CD4-positive, alpha-beta T cell treated with Interleukin-21 for 1 hour (primary cell): ENCODE data around the gene PARS2.

Source experiments
- DNase-seq: peaks from one replicate; pipeline ENCODE4 v3.0.0-alpha.2; 2020

PARS2 gene

DNA sequence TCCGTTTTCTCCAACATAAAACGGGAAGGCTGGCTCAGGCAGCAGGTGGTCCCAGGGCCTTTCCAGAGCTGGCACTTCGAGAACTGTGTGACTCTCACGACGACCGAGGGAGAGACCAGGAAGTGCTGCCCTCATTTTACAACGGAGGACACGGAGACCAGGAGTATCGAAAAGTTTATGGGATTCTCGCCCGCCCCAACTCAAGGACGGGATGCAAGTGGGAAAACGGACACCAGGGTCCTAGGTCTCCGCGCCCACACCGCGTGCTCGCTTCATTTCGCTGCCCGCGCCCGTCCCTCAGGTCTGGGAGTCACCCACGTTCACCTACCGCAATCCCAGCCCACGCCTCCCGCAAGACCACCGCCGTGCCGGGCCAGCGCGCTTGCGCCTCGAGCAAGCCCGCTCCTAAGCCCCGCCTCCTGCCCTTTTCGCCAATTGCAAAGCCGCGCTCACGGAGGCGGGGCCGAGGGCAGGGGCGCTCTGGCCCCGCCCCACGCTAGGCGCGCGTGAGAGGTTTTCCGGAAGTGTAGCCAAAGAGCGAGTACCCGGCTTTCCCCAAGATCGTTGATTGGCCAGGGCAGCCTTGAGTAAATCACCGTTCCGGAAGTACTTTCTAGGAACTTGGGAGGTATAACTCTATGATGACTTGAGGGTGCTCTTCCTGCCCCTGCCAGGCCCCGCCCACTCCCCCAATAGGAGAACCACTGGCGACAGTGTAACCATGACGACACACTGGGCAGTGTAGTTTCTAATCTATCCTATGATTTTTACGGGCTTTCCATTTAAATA, at the start of gene PARS2:
Gene PARS2, minus strand, starts transcription at position 391 of the 789 bp plus-strand sequence. CDS start 5,362 bp downstream, outside the sequence.
- DNase-seq, result peak; percentile 99

- DNase-seq, result no peak
Observed at GRCh38 chr1:54814126-54814498, 49.8 kb upstream of the PARS2 start.

DNA sequence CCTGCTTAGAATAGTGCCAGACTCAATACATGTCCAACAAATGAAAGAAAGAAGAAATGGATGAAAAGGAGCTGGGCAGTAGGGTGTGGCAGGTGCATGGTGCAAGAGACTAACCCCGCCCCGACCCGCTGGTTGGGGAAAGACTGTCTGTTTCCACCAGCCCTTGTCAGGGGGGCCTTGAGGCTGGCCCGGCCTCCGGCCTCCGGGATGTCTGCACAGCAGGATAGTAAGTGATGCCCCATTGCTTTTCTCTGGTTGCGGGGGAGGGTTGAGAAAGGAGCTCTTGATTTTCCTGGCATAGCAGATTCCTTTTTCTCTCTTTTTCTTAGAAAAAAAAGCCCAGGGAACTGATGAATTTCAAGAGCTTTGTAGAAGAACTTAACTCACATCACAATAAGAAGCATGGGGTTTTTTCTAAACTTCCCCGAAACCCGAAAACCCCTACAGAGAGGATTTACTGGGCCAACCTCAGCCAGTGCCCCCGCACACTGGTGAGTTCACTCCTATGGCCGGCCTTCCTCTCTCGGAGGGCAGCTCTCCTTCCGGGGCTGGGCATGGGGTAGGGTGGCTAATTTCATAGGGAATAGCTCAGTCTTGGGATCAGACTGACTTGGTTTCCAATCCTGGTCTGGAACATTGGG, 49.3 kb upstream of the PARS2 start:
- DNase-seq, result no peak

DNA sequence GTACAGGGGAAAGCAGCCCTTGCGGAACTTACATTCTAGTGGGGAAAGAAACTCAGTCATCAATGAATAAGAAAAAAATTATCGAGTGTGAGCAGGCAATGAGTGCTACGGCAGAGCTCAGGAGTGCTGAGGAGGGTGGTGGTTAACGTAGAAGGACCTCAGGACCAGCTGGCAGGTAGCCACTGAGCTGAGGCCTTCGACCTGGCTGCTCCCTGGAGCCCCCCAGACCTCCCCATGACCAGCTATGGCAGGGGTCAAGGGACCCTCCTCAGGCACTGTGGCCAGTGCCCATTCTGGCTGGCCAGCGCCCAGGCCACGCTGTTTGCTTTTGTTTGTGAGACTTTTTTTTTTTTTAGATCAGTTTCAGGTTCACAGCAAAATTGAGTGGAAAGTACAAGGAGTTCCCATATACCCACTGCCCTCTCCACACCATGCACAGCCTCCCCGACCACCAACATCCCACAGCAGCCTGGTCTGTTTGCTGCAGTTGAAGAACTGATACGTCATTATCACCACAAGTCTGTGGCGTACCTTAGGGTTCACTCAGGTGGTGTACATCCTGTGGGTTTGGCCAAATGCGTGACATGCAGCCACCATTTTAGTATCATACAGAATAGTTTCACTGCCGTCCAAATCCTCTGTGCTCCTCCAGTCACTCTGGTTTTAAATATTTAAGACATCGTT, 48.6 kb upstream of the PARS2 start:
- no peak for DNase-seq

DNA sequence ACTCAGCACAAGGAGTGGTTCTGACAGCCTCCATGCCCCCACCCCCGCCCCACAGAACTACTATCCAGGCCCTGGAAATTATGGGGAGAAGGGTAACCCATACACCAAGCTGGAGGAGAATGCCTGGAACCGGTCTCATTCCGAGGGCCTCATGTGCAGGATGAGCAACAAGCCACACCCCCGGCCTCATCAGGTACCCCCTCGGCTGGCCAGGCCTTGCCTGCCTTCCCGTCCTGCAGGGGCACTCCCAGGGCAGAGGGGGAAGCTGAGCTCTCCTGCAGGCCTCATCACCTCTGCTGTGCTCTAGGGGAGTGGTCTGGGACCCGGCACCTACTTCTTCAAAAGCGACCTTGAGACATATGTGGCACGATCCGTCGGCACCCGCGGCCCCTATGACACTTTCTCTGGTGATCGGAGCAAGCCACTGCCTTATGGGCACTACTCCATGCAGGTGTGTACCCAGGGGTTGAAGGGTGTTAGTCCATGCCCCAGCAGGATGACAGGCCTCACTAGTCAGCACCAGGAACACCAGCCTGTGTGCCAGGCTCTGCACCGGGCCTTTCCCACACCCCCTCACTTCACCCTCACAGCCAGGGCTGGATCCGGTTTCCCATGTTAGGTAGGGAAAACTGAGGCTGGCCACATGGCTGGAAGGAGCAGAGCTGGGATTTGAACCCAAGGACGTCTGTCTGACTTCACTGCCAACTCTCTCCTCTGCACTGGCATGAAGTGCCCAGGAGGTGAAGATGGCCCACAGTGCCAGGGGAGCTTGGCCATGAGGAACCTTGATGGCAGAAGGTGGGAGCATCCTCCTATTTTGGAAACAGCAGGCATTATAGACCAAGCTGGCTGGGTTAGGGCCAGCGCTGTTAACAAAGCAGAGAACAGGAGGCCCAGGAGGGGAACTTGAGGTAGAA, 47.7 kb upstream of the PARS2 start:
- no peak for DNase-seq

- no peak for DNase-seq
Observed at GRCh38 chr1:54811066-54811465, 46.7 kb upstream of the PARS2 start.

DNA sequence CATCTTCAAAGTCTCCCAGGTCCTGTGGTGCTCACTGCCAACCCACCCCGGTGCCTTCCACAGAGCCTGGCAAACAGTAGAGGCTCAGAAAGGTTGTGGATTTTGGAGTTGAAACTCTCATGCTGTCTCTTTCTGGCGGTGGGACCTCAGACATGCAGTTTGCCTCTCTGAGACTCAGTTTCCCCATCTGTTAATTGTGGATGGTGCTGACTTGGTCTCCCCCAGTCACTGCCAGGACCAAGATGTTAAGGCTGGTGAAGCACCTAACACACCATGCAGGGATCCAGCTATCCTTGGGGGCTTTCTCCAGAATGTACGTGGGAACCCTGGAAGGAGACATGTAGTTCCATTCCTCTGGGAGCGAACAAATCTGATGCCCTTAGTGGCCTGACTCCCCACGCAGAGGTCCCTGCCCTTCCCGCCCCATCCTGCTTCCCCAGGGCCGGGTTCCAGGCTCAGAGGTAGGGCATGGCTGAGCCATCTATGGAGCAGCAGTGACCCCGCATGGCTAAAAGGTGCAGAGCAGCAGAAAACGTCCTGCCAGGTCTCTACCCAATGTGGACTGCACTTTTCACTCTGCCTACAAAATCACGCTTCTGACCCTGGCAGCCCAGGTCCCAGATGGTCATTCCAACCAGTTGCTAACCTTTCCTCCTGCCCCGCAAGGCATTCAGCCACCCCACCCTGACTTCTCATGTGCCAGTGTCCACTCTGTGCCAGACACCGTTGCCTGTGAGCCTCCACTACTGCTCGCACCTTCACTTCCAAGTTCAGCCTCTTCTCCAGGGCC, 46.0 kb upstream of the PARS2 start:
- peak; percentile 67 for DNase-seq

GRCh38 chr1:54809496-54810074, 45.3 kb upstream of the PARS2 start:
- no peak for DNase-seq

GRCh38 chr1:54808443-54809207, 44.3 kb upstream of the PARS2 start:
- no peak for DNase-seq

DNA sequence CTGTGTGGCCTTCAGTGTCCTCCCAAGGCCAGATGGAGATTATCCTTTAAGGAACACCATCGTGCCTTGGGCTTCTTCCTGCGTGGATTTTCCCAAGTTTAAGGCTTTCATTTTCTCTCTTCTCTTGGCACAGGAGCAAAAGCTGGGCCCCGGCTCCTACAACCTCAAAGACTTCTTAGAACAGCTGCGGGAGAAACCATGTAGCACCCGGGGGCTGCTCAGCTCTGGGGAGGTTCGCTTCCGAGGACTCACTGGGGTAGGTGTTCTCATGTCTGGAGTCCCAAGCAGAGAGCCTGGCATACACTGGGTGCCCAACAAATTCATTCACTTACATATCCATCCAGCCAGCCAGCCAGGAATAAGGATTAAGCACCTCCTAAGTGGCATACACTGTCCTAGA, 43.4 kb upstream of the PARS2 start:
- no peak for DNase-seq

DNA sequence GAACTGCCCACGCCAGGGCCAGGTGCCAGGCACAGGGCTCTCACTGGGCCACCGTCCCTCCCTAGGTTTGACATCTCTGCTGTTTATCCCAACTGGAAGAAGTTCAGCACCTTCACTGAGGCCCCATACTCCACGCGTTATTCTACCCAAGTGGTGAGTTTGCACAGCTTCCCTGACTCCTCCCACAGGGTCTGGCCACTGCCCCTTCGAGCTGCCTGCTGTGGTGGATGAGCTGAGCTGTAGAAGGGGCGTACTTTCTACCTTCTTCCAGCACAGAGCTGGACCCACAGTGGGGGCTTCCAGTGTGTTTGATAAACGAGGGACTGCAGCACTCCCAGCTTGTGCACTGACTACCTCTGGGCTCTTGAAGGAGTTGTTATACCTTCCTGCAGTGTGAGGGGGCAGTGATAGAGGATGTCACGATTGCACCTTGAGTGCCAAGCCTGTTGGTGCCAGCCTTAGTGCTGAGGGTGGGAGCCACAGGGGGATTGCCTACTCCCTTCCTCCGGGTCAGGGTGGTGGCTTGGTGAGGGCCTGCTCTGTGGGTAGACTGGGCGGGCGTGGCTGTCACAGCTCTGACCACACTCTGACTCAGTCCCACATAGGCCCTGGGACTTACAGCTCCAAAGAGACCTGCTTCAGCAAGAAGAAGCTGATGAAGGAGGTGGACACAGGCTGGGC, 42.7 kb upstream of the PARS2 start:
- peak; percentile 59 for DNase-seq

DNA sequence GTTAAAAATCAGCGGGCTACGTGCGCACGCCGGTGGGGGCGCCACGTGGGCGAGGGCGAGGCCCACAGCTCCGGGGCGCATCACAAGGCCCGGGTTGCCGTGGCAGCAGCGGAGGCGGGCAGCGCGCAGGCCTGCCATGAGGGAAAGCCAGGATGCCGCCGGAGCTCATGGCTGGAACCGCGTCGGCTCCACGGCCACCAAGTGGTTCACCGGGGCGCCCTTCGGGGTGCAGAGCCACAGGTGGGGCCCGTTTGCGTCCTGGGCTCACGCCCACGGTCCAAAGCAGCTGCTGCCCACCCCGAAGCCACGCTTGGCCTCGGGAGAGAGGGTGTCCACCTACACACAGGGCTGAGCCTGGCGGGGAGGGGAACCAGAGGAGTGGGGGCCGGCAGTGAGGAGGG, 41.7 kb upstream of the PARS2 start:
- no peak for DNase-seq

- no peak for DNase-seq
Observed at GRCh38 chr1:54805466-54805865, 41.1 kb upstream of the PARS2 start.

DNA sequence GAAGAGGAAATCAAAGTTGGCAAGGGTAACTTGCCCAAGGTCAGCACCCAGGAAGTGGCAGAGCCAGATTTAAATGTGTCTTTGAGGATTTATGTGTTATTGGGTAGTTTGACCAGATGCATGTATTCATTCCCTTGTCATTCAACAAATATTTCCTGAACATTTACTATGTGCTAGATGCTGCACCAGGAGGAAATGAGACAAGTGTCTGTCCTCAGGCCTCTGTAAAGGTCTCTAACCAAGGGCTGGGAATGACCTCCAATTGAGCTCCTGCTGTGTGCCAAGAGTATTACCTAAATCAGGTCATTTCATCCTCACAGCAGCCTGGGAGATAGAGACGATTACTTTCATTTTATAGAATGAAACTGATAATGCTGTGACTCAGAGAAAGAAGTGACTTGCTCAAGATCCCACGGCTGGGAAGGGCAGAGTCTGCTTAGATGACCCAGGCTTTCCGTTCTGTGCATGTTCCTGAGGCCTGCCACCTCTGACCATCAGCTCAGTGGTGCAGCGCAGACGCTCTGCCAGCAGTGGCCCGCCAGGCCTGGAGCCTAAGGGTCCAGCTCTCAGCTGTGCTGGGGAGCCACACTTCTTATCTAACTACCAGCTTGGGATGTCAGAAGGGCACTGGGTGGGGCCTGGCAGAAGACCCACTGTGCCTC, 40.3 kb upstream of the PARS2 start:
- DNase-seq, result no peak

DNA sequence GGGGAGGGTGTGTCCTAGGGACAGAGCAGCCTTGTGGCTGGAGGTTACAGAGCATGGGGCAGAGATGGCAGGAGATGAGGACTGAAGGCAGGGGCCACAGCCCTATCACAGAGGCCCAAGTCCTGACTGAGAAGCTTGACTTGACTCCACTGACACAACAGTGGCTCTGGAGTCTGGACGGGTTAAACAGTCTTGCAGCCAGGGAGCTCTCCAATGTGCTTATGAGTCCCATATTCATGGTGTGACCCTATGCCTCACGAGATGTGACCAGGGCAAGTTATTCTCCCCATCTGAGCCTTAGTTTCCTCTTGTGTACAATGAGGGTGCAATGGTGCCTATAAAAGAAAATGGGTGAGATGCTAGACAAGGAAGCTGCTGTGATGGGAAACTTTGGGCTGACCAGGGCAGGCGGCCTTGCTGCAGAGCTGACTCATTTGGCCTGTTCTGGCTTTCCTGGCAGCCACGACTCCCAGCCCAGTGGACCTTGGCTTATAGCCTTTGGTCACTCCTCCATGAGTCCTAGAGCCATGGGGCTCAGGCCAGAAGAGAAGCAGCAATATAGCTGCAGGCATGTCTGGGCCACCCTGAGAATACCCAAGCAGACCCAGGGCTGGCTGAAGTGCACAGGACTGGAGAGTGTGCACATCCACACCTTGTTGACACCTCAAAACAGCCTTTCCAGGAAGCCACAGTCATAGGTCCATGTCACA, 39.6 kb upstream of the PARS2 start:
- no peak for DNase-seq

DNA sequence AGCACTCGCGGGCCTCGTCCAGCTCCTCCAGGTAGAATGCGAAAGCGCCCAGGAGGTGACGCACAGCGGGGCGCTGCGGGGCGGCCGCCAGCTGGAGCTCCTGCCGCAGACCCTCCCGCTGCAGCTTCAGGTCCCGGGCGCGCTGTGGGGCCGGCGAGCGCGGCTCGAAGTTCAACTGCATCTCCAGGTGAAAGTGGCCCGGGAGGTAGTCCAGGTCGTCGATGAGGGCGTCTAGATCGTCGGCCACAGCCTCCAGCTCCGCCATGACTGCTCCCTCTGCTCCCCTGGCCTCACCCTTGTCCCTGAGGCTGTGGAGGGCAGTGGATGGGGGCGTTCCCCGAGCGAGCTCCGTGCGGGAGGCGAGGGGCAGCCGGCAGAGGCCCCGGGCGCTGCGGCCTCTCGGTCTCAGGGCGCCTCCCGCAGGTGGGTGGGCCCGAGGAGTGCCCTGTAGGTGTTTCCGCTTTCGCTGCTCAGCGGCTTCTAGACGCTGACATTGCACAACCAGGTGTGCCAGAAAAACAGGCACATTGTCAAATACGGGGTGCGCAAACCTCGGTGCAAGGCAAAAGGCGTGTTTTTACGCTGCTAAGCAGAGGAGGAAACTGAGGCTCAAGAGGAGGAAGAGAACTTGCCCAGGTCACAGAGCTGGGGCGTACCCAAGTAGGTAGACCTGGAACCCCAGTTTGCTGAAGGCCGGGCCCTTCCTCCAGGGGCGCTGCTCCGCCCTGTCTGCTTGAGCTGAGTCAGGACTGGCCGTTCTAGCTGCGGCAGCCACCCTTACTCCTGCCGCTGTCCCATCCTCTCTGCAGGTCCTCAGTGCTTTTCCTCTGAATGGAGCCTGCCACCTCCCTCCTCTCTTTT, 36.8 kb upstream of the PARS2 start, which contains the start of gene TTC22:
Gene TTC22, minus strand, starts transcription at position 425 of the 861 bp plus-strand sequence. Its CDS starts 160 bp downstream, at position 265.
- DNase-seq, result peak; percentile 71

- DNase-seq, result no peak
Observed at GRCh38 chr1:54800041-54800898, 35.9 kb upstream of the PARS2 start.
